HCT116 (cell line): Measurements from ENCODE around the gene C9orf85. TPM values are rescaled to one million over a fixed set of nuclear protein-coding genes. Genes with fewer than 3 reads are reported as not detected.

ENCODE experiments used
- ATAC-seq: fragments of 200-7000 bp; cut with Tn5 transposase; 2 replicates; pipeline ENCODE4 v1.9.1; 2020; ENCODE audit warnings: mild to moderate bottlenecking, moderate library complexity
- BruUV-seq: library from RNA; stranded (reverse); fragments of 400-500 nt; replicated peaks from 2 replicates; lab custom pipeline; 2021; lab: Mats Ljungman, UMichigan
- CTCF ChIA-PET: fragments of 300-600 bp; sonication (Branson Sonifier 250); formaldehyde crosslinking; loops from one replicate; lab custom pipeline; 2021; ENCODE audit warnings: antibody characterized with exemption; lab: Charles Lee
- POLR2A ChIA-PET: fragments of 300-600, 350-600 bp; sonication (Branson Sonifier 250); formaldehyde crosslinking; loops from one replicate; lab custom pipeline; 2021; ENCODE audit warnings: antibody characterized with exemption; lab: Charles Lee
- RAD21 ChIA-PET, 2 experiments: fragments of 300-600 bp; sonication (Branson Sonifier 250); formaldehyde crosslinking; loops; one replicate each; lab custom pipeline; 2023; ENCODE audit warnings: low total read pairs in 2 of 2; ENCODE audit not compliant: uncharacterized antibody in 2 of 2, unreplicated experiment in 2 of 2, low non-redundant PET in 1 of 2; lab: Charles Lee
- DNase-seq: peaks from one replicate; pipeline ENCODE4 v3.0.0-alpha.2; 2010; ENCODE audit warnings: low read depth, low spot score
- H2AFZ ChIP-seq: fragments of 200-600 bp; shearing (Covaris generic), sonication (generic); 2 replicates; pipeline ENCODE4 v1.6.1; 2017; ENCODE audit warnings: low read depth, mixed run types, mixed read lengths, antibody characterized with exemption, low read length; ENCODE audit not compliant: poor library complexity, severe bottlenecking
- H3K27ac ChIP-seq: 2 replicates; pipeline ENCODE4 v1.5.1; 2012; ENCODE audit warnings: low read depth, low read length
- H3K27me3 ChIP-seq: fragments of 200-600 bp; sonication (generic); 2 replicates; pipeline ENCODE4 v1.6.1; 2016; ENCODE audit warnings: mixed run types, low read length, mixed read lengths; ENCODE audit not compliant: insufficient read depth
- H3K36me3 ChIP-seq, 2 experiments: fragments of 200-500 bp in 1 of 2; fragments of 200-600 bp in 1 of 2; sonication (Bioruptor generic) in 1 of 2; sonication (generic) in 1 of 2; 2 replicates each; pipeline versions ENCODE4 v1.5.1 to v1.6.1; 2014 to 2016; ENCODE audit warnings: low read length in 2 of 2, inconsistent platforms in 1 of 2, mixed read lengths in 1 of 2, mixed run types in 1 of 2; ENCODE audit not compliant: insufficient read depth in 2 of 2, control insufficient read depth in 1 of 2
- H3K4me1 ChIP-seq, 2 experiments: fragments of 200-600 bp in 1 of 2; sonication (generic) in 1 of 2; 2 replicates each; pipeline versions ENCODE4 v1.5.1 to v1.6.1; 2012 to 2017; ENCODE audit warnings: low read length in 2 of 2, inconsistent platforms in 1 of 2, mild to moderate bottlenecking in 1 of 2, mixed read lengths in 1 of 2, mixed run types in 1 of 2, moderate library complexity in 1 of 2; ENCODE audit not compliant: insufficient read depth in 2 of 2, control insufficient read depth in 1 of 2
- H3K4me2 ChIP-seq: fragments of 200-600 bp; sonication (generic); 2 replicates; pipeline ENCODE4 v1.6.1; 2017; ENCODE audit warnings: mixed run types, low read length, mixed read lengths
- H3K4me3 ChIP-seq, 2 experiments: fragments of 200-600 bp in 1 of 2; sonication (generic) in 1 of 2; replicated peaks in 1 of 2; 2 replicates each; pipeline ENCODE4 v1.5.1; 2011 to 2016; ENCODE audit warnings: low read length in 2 of 2, control low read depth in 1 of 2, low read depth in 1 of 2, mild to moderate bottlenecking in 1 of 2, mixed read lengths in 1 of 2, mixed run types in 1 of 2
- H3K79me2 ChIP-seq: fragments of 200-600 bp; sonication (generic); 2 replicates; pipeline ENCODE4 v1.6.1; 2017; ENCODE audit warnings: mild to moderate bottlenecking, mixed run types, low read length, moderate library complexity, mixed read lengths; ENCODE audit not compliant: insufficient read depth
- H3K9ac ChIP-seq: fragments of 200-600 bp; sonication (generic); 2 replicates; pipeline ENCODE4 v1.6.1; 2016; ENCODE audit warnings: low read length, mixed read lengths
- H3K9me2 ChIP-seq: fragments of 200-600 bp; sonication (generic), shearing (Covaris generic); 2 replicates; pipeline ENCODE4 v1.6.1; 2017; ENCODE audit warnings: mixed run types, mild to moderate bottlenecking, moderate library complexity; ENCODE audit not compliant: insufficient read depth
- H3K9me3 ChIP-seq, 2 experiments: fragments of 200-500 bp in 1 of 2; fragments of 200-600 bp in 1 of 2; sonication (Bioruptor generic) in 1 of 2; sonication (generic) in 1 of 2; 2 replicates each; pipeline ENCODE4 v1.6.1; 2014 to 2017; ENCODE audit warnings: low read length in 2 of 2, mixed read lengths in 2 of 2, inconsistent platforms in 1 of 2, low read depth in 1 of 2, mild to moderate bottlenecking in 1 of 2, mixed run types in 1 of 2, moderate library complexity in 1 of 2; ENCODE audit not compliant: control insufficient read depth in 1 of 2, insufficient read depth in 1 of 2
- H4K20me1 ChIP-seq: fragments of 200-600 bp; sonication (generic), shearing (Covaris generic); 2 replicates; pipeline ENCODE4 v1.6.1; 2017; ENCODE audit warnings: mixed run types, mild to moderate bottlenecking, moderate library complexity; ENCODE audit not compliant: insufficient read depth
- ATF3 ChIP-seq: IDR thresholded peaks from 2 replicates; pipeline ENCODE4 v1.6.1; 2012
- CEBPB ChIP-seq: IDR thresholded peaks from 2 replicates; pipeline ENCODE4 v1.6.1; 2012; ENCODE audit warnings: low read depth
- CTCF ChIP-seq, 3 experiments: fragments of 200-600 bp in 1 of 3; sonication (generic) in 1 of 3; IDR thresholded peaks in 2 of 3; conservative IDR thresholded peaks in 1 of 3; 2 replicates each; pipeline ENCODE4 v1.5.1; 2012 to 2017; ENCODE audit warnings: low read depth in 2 of 3, low read length in 2 of 3, antibody characterized with exemption in 1 of 3, borderline replicate concordance in 1 of 3, control low read depth in 1 of 3, mild to moderate bottlenecking in 1 of 3, mixed read lengths in 1 of 3, mixed run types in 1 of 3, moderate library complexity in 1 of 3; ENCODE audit not compliant: insufficient read depth in 1 of 3
- EGR1 ChIP-seq: IDR thresholded peaks from 2 replicates; pipeline ENCODE4 v1.6.1; 2012; ENCODE audit warnings: low read depth
- ELF1 ChIP-seq: IDR thresholded peaks from 2 replicates; pipeline ENCODE4 v1.6.1; 2012; ENCODE audit warnings: low read depth, borderline replicate concordance
- EZH2 ChIP-seq: fragments of 200-600 bp; sonication (generic); IDR thresholded peaks from 2 replicates; pipeline ENCODE4 v1.6.1; 2017; ENCODE audit warnings: antibody characterized with exemption, mixed run types
- FOSL1 ChIP-seq: IDR thresholded peaks from 2 replicates; pipeline ENCODE4 v1.6.1; 2012; ENCODE audit warnings: low read depth
- JUND ChIP-seq: IDR thresholded peaks from 2 replicates; pipeline ENCODE4 v1.6.1; 2012
- MAX ChIP-seq: IDR thresholded peaks from 2 replicates; pipeline ENCODE4 v1.6.1; 2012
- POLR2A ChIP-seq: IDR thresholded peaks from 2 replicates; pipeline ENCODE4 v1.7.0; 2011; ENCODE audit warnings: borderline replicate concordance; ENCODE audit not compliant: insufficient read depth, insufficient read length; ENCODE audit errors: extremely low read depth
- POLR2AphosphoS5 ChIP-seq: IDR thresholded peaks from 2 replicates; pipeline ENCODE4 v1.6.1; 2011; ENCODE audit warnings: mild to moderate bottlenecking, low read depth, low read length, moderate library complexity
- RAD21 ChIP-seq: IDR thresholded peaks from 2 replicates; pipeline ENCODE4 v1.6.1; 2012; ENCODE audit warnings: low read depth, mild to moderate bottlenecking
- REST ChIP-seq: IDR thresholded peaks from 2 replicates; pipeline ENCODE4 v1.6.1; 2012; ENCODE audit warnings: low read depth
- SIN3A ChIP-seq: IDR thresholded peaks from 2 replicates; pipeline ENCODE4 v1.6.1; 2012; ENCODE audit warnings: low read depth
- SRF ChIP-seq: IDR thresholded peaks from 2 replicates; pipeline ENCODE4 v1.6.1; 2012; ENCODE audit warnings: low read depth
- TCF7L2 ChIP-seq: IDR thresholded peaks from 2 replicates; pipeline ENCODE4 v1.7.0; 2011; ENCODE audit warnings: borderline replicate concordance, inconsistent platforms; ENCODE audit not compliant: insufficient read depth, insufficient read length; ENCODE audit errors: extremely low read depth
- YY1 ChIP-seq: IDR thresholded peaks from 2 replicates; pipeline ENCODE4 v1.6.1; 2011; ENCODE audit warnings: low read length, low read depth, moderate library complexity, mild to moderate bottlenecking; ENCODE audit not compliant: insufficient replicate concordance; ENCODE audit errors: extremely low read depth
- ZBTB33 ChIP-seq: IDR thresholded peaks from 2 replicates; pipeline ENCODE4 v1.6.1; 2011; ENCODE audit warnings: mild to moderate bottlenecking, low read length, moderate library complexity; ENCODE audit not compliant: insufficient replicate concordance; ENCODE audit errors: extremely low read depth
- ZNF274 ChIP-seq: fragments of 200-500 bp; sonication (Bioruptor generic); IDR thresholded peaks from 2 replicates; pipeline ENCODE4 v1.6.1; 2014; ENCODE audit warnings: mild to moderate bottlenecking, low read depth, low read length, inconsistent platforms
- intact Hi-C: fragments of 100-400 bp; cut with micrococcal nuclease; formaldehyde crosslinking; loops from 2 replicates; pipeline ENCODE4 v1.10.0; 2022
- total RNA-seq: library from RNA; stranded (reverse); gene quantifications from one replicate; pipeline ENCODE4 v1.2.1, GENCODE V29; 2021; ENCODE audit not compliant: unreplicated experiment

The C9orf85 gene
- total RNA-seq, 1 experiment from 2014 or later, result 12.4 TPM

GRCh38 chr9:71990466-71990865 lies 79.0 kb downstream of the C9orf85 start:
- no peaks in the 10 kb centered on the region for H3K4me1 ChIP-seq
- H3K4me3 ChIP-seq, result no peak overlapping the region
- no peaks in the 10 kb centered on the region for H3K79me2 ChIP-seq
- no peak overlapping the region for H3K27ac ChIP-seq
- no peak overlapping the region for H2AFZ ChIP-seq
- TF ChIP-seq TCF7L2, result no peak
- TF ChIP-seq CTCF (IDR thresholded peaks at IDR 0.05 in 2 of 3, conservative IDR thresholded peaks at IDR 0.05 in 1 of 3; ENCODE audit: borderline replicate concordance in 1 of 3, insufficient read depth in 1 of 3, low read depth in 2 of 3, low read length in 2 of 3), result no peak
- no peak for TF ChIP-seq ATF3
- TF ChIP-seq POLR2AphosphoS5, result no peak
- TF ChIP-seq SIN3A, result no peak
- no peak for TF ChIP-seq ZNF274
- TF ChIP-seq JUND, result no peak
- TF ChIP-seq YY1, result no peak
- TF ChIP-seq ZBTB33, result no peak
- TF ChIP-seq MAX, result no peak
- TF ChIP-seq POLR2A, result no peak
- TF ChIP-seq EGR1, result no peak
- no peak for TF ChIP-seq SRF
- no peak for TF ChIP-seq EZH2
- no peak for TF ChIP-seq CEBPB
- no peak for TF ChIP-seq FOSL1
- TF ChIP-seq ELF1, result no peak
- TF ChIP-seq REST, result no peak
- no peak for TF ChIP-seq RAD21
- TF ChIP-seq, all 23 proteins: peak for 0
- intact Hi-C loops, result no loop called here
- ATAC-seq (no peak), DNase-seq (no peak)
- ChIA-PET RAD21 (no interaction called here), POLR2A (no interaction called here), CTCF (no interaction called here)
- H3K9me2 ChIP-seq, result no peaks in the 10 kb centered on the region
- no peaks in the 10 kb centered on the region for H3K36me3 ChIP-seq
- H3K4me2 ChIP-seq, result no peak overlapping the region
- H3K9ac ChIP-seq, result no peak overlapping the region
- H3K9me3 ChIP-seq, result no peaks in the 10 kb centered on the region
- BruUV-seq, result no TSS peak
- H3K27me3 ChIP-seq, result no peaks in the 10 kb centered on the region
- no peaks in the 10 kb centered on the region for H4K20me1 ChIP-seq
